Bone marrow (tissue), 2 donors: Measurements from ENCODE around the gene ACTR10.
A peak's percentile ranks its signal among the peaks of the same experiment; 100 is the strongest.

Experiments
- DNase-seq, 2 donors: peaks; one replicate each; lab custom pipeline; 2025; lab: John Stamatoyannopoulos, UW

The ACTR10 gene

DNA sequence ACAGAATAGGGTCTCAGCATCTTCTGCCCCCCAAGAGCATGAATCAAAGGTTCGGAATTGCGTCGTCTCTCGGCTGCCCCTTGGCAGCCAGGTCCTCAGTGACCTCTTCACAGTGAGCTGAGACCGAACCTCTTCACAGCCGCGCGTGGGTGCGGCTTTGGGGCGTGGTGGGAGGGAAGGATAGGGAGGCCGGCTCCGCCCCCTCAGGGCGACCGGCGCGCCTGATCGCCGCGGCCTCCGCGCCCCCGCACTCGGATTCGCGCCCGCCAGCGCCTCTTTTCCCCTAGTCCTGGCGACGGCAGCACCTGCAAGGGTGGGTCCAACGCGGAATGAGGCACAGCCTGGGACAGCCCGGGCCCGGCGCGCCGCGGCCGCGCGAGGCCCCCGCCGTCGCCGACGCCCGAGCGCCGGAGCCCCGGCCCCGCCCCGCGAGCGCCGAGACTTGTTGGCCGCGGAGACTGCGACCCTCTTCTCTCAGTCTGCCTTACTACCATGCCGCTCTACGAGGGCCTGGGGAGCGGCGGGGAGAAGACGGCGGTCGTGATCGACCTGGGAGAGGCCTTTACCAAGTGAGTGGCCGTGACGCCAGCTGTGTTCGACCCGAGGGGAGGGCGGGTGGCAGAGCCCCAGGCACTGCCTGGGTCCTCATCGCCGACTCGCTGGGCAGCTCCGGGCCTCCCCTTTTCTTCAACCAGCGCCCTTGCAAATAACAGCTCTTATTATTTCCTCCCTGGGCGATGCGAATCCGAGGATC lies at the start of gene ACTR10:
Gene ACTR10, plus strand, starts transcription at position 424 of the 754 bp plus-strand sequence. Its CDS starts 69 bp downstream, at position 493.
- peak; percentile 67 to 86 for DNase-seq

DNA sequence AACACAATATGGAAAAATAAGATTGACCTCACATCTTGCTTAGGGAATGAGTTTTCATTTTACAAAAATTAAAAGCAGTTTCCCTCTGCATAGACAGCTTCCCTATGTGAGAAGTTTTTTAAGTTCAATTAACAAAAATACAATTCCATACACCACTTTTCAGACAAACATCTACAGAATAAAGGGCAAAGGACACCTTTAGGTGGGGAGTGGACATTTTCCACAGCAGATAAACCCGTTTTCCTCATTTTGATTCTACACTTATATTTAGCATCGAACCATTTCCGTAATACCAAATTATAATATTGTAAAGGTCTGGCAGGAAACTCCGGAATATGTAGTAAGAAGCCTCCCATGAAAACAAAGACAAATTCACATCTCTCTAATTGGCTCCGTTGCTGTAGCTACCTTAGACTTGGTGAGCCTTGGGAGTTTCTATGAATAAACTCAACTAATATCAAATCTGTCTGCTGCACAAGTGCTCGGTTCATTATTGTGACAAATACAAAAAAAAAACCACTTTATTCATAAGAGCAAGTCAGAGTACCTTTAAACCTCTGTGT lies 49.6 kb upstream of the ACTR10 start:
- DNase-seq: no peak

DNA sequence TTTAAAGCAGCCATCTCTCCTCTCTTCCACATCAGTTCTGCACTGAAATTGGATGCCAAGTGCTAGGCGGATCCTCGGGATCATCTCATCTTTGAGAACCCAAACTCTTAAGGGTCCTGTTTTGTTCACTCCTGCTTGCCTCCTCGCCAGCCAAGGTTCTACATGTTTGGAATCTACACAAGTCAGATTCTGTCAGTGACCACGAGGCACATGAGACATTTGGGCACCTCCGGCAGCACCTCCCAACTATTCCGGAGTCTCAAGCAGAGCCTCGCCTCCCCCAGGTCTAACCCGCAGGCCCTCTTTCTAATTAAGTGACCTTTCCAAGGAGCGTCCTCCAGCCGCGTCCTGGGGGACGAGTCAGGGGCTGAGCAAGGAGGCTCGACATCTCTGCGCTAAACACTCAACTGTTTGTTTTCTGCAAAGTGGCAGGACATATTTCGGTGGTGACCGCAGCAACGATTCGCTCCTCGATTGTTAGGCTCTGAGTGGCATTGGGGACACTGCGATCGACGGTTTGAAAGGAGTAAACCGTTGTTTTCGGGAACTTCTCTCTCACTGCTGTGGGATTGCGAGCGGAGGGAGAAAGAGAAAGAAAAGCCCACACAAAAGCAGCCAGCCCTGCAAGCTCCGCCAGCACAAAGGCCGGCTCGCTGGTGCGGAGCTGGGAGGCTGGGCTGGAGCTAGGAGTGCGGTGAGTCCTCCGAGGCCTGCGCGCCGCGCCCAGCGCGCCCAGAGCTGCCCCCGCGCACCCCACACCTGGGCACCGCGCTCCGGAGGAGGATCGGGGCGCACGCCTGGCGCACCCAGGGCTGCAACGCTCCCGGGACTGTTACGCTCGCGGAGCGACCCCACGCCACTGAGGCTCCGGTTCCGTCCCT lies 48.6 kb upstream of the ACTR10 start:
- no peak for DNase-seq

DNA sequence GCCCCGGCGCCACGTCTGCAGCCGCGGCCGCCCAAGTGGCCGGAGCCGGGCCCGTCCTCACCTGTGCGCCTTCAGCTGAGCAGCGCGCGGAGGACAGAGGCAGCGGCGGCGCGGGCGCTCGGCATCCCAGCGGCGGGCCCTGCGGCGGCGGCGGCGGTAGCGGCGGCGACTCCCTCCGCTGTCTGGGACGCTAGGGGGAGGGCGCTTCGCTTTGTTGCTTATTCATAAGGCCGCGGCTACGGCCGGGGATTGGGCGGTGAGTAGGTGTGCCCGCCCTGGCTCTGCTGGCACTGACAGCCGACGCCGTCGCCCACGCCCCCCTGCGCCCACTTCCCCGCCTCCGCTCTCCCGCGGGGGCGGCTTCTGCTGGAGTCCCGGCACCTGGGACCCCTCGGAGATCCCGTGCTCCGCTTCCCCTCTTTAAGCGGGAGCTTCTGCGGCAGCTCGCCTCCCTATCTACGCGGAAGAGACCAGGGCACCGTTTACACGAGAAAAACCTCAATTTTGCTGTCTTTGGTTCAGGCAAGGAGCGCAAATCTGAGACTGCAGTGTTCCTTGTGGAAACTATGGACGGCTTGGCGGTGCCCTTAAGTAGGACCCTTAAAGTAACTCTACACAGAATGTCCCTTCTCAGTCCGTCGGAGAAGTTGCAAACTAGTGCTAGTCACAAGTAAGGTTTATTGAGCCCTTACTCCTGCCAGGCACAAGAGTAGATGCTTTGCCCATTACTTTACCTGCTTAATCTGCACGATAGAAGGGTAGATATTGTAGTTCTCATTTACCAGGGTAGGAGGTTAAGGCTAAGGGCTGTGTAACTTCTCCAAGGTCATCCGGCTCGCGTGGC lies 47.7 kb upstream of the ACTR10 start, which contains the start of gene ARMH4:
Gene ARMH4, minus strand, starts transcription at position 200 of the 844 bp plus-strand sequence. CDS start 12,855 bp downstream, outside the sequence.
- DNase-seq: peak; percentile 26 to 28

- DNase-seq: no peak
Measured at GRCh38 chr14:58160561-58160960, 39.4 kb upstream of the ACTR10 start.

- DNase-seq: peak; percentile 39 to 48
Measured at GRCh38 chr14:58166005-58166983, 33.7 kb upstream of the ACTR10 start.

- no peak for DNase-seq
Measured at GRCh38 chr14:58167057-58167456, 32.9 kb upstream of the ACTR10 start.

DNA sequence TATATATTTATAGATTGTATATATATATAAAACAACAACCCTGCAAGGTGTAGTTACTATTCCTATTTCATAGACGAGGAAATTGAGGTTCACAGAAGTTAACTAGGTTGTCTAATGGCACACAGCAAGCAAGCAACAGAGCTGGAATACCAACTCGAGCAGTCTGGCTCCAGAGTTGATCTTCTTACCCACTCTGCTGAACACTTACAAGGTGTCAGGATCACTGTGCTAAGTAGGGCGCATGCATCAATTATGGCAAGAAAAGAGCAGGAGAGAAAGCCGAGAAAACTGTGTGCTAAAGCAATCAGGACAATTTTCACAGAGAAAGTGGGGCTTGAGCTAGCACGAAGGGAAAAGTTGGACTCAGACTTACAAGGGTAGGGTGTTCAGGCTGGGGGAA lies 32.1 kb upstream of the ACTR10 start:
- DNase-seq: no peak

DNA sequence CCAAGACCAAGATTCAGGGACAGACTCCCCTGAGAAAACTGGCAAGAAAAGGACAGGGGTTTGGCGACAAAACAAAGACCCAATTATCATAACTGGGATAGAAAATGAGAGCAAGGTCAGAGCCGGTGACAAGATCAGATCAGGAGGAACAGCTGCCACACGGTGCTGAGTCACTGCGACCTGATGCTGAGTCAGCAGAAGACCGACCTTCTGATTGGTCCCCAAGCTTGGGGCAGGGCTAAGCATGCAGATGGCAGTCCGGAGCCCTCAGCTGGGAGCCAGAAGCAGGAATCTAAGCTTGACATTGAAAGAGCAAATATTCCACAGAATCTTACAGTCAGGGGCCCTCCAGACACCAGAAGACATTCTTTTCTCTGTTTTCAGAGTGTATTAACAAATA lies 28.9 kb upstream of the ACTR10 start:
- DNase-seq: no peak

DNA sequence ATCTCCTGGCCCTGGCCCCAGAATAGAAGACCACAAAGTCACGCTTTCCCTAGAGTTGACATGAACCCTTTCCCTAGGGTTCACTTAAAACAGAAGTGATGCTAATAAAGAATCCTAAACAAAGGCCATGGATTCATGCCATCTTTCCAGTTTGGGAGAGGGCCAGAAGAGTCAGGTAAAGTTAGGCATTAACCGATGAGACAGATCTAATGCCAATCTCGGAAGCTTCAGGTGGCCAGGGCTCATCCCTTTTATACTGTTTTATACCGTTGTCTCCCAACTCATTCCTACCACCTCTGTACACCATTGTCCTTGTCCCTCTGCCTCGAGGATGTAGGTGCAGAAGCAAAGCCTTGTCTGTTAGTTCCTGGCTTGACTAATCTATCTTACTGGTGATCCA lies 22.8 kb upstream of the ACTR10 start:
- DNase-seq: no peak

- DNase-seq: no peak
Measured at GRCh38 chr14:58189176-58189575, 10.8 kb upstream of the ACTR10 start.

DNA sequence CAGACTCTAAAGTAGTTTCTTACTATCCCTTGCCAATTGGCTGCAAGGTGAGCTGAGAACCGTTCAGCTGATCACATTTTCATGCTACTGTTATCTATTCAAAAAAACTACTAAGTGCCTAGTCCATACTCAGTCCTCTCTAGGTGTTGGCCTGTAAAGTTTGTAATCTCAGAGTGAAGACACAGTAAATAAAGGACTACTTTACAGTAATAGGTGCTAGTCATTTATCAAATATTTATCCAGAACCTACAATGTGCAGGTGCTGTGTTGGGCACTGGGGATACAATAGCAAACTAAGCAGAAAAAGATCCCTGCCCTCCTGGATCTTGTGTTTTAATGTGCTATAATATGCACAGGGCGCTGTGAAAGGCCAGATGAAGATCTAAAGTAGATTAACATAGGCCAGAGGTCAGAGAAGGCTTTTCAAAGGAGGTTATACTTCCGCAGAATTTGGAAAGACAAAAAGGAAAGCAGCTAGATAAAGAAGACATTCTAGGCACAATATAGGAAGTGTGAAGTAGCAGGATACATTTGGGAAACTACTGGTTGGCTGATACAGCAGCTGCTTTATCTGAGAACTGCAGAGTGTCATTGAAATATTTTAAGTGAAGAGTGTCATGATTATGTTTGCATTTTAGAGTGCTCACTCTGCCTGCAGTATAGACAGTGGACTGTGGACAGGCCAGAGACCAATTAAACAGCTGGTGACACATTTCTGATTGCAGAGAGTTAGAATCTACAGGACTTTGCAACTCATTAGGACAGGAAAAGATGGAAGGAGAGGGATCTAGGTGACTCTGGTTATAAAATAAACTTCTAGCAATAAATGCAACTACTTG lies 8.0 kb upstream of the ACTR10 start:
- no peak for DNase-seq

DNA sequence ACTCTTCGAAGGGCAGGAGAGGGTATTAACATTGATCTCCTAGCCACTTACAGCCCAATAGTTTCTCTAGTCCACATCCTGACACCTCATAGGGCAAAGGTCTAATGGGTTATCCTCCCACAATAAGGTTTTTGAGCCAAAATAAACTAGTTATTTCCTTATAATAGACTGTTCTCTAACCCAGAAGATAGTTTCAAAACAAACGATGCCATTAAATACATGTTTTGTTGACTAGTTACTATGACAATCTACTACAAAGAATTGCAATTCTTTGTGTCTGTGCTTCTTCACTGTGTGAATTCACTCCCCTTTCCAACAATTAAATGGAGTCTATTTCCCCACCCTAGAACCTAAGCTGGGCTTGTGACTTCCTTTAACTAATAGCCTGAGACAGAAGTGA lies 6.4 kb upstream of the ACTR10 start:
- DNase-seq: no peak

DNA sequence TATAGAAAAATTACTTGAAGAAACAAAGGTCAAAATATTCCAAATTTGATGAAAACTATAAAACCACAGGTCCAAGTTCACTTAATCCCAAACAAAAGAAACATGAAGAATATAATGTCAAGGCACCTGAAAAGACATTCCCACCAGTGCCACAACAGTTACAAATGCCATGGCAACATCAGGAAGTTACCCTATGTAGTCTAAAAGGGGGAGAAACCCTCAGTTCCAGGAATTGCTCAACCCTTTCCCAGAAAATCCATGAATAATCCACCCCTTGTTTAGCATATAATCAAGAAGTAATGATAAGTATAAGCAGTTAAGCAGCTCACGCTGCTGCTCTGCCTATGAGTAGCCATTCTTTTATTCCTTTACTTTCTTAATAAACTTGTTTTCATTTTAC lies 3.8 kb upstream of the ACTR10 start:
- DNase-seq: no peak

- DNase-seq: no peak
Measured at GRCh38 chr14:58198086-58198485, 1.9 kb upstream of the ACTR10 start.

DNA sequence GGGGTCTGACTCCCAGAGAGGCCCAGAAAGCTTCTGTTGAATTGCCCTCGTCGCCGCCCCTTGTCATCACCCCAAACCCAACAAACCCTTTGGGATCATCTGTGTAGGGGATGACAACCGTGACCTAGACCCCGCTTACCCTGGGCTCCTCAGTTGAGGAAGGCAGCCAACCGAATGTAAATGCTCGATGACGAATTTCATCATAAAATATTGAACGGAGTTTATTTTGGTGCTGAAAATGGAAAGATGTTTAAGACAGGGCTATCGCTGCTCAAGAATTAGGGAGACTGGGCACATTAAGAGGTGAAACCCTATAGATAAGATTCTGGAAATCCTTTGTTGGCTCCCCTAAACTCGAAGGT lies 512 bp downstream of the ACTR10 start:
- peak in 1 of 2 donors; percentile 34 for DNase-seq

GRCh38 chr14:58200846-58201245 lies 897 bp downstream of the ACTR10 start:
- DNase-seq: no peak

GRCh38 chr14:58213176-58213575 lies 13.2 kb downstream of the ACTR10 start:
- no peak for DNase-seq

DNA sequence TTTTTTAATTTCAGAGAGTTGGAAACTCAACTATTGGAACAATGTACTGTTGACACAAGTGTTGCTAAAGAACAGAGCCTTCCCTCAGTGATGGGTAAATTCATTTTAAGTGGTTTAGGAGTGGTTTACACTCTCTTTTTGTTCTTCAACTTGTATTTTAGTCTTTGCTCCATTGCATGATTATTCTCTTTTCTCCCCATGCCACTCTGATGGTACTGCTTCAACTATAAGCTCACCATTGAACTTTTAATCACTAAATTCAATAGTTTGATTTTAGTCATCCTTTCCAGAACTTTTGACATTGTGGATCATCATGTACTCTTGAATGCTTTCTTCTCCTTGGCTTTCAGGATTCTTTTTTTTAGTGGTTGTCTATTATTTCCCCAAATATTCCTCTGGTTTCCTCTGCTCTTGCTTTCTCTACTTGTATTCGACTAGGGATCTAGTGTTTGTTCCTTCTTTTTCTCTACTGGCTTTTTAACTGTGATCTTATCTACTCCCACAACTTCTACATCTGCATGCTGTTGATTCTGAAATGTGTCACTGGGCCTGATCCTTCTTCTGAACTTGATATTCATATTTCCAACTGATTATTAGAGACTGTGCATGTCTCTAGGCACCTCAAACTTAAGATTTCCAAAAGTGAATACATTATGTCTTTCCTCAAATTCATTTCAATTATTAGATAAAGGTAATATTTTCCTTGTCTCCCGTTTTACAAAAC lies 15.4 kb downstream of the ACTR10 start:
- DNase-seq: no peak
